Esophagus squamous epithelium (tissue), 4 donors: ENCODE results near the gene KLHL35.

Source experiments
- CTCF ChIP-seq, 6 experiments: fragments of 450-650 bp in 4 of 6; fragments of 200-600 bp in 2 of 6; sonication (generic) in 2 of 6; IDR thresholded peaks; one replicate each; pipeline ENCODE4 v1.5.1; 2016 to 2019; ENCODE audit warnings: antibody characterized with exemption in 6 of 6, mild to moderate bottlenecking in 4 of 6, moderate library complexity in 4 of 6
- POLR2A ChIP-seq, 4 donors: fragments of 450-650 bp; IDR thresholded peaks; one replicate each; pipeline ENCODE4 v1.6.1; 2017; ENCODE audit warnings: antibody characterized with exemption in 4 of 4, mild to moderate bottlenecking in 4 of 4, moderate library complexity in 3 of 4

GRCh38 chr11:75406338-75406777 lies 26.6 kb downstream of the KLHL35 start:
- TF ChIP-seq CTCF (IDR thresholded peaks at IDR 0.05) (no peak), POLR2A (IDR thresholded peaks at IDR 0.05) (no peak)
